Measurements from ENCODE around the gene TANC1. TPM values are rescaled to one million over a fixed set of nuclear protein-coding genes. Genes with fewer than 3 reads are reported as not detected.

Gene TANC1
- total RNA-seq, 1 donor from 2014 or later = 20.1 TPM

GRCh38 chr2:159110784-159111183 is 142.3 kb downstream of the TANC1 start:
- no peak for DNase-seq (ENCODE audit: low read depth)

- no peak for DNase-seq (ENCODE audit: low read depth)
These were observed 143.0 kb downstream of the TANC1 start for GRCh38 chr2:159111346-159111927.

DNA sequence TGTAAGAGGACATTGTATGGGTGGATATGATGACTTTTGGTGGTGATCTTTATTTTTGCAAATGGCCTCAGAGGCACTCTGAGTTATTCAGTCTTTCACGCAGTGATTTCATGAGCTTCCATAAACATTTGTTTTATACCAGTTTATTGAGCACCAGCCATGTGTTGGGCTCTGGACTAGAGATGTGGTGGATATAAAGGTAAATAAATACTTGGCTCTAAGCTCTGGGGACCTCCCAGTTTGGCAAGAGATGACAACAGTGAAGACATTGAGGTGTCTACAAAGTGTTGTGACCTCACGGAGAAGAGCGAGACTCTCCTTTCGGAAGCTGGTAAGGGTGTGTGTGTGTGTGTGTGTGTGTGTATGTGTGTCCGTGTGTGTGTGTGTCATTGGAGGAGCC is 146.4 kb downstream of the TANC1 start:
- DNase-seq (ENCODE audit: low read depth) = no peak

DNA sequence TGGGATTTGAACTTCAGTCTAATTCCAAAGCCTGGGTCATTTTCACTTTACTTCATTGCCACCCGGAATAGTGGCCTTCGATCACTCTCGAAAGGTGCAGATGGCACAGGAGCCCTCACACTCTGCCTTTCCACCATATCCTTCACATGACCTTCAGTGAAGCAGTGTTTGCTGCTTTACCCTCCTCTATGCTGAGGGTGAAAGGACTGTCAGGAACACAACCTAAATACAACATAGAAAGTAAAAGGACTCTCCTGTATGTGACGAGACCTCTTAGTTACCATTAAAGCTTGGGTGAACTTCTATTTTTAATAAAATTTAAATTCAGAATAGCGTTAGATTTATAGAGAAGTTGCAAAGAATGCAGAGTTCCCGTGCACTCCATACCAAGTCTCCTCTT is 148.5 kb downstream of the TANC1 start:
- no peak for DNase-seq (ENCODE audit: low read depth)

DNA sequence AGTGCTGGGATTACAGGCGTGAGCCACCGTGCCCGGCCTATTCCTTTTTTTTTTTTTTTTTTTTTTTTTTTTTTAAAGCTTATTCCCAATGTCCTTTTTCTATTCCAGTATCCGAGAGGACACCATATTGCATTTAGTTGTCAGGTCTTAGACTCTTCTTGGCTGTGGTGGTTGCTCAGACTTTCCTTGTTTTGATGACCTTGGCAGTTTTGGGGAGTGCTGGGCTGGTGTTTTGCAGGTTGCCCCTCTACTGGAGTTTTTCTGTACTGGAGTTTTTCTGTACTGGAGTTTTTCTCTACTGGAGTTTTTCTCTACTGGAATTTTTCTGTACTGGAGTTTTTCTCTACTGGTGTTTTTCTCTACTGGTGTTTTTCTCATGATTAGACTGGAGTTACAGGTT is 149.2 kb downstream of the TANC1 start:
- no peak for DNase-seq (ENCODE audit: low read depth)

DNA sequence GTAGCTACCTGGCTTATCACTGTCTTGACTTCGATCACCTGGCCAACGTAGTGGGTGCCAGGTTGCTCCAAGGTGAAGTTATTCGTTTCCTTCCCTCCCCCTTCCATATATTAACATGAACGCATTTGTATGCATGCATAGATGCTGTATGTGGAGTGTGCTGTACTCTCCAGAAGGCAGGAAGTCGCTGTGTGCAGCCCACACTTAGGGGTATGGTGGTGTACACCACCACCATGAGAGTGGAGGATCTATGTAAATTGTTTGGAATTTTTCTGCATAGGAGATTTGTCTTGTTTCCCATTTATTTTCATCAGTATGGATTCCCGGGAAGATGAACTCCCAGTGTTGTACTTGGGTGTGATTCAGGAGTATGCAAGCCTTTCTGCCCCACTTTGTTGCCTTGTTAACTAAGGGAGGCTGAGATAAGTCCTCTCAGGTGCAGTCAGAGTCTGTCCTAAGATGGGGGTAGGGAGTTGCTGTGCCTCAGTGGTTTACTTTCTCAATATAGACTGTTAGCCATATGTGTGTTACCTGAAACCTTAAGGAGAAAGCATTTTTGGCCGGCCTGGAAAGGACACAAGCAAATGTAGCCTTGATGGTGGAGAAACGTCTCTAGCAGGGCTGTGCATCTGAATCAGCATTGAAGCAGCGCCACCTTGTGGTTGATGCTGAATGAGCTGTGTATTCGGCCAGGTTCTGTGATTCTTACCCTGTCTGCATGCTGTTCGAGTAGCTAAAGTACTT is 149.8 kb downstream of the TANC1 start:
- peak; percentile 91 for DNase-seq (ENCODE audit: low read depth)

DNA sequence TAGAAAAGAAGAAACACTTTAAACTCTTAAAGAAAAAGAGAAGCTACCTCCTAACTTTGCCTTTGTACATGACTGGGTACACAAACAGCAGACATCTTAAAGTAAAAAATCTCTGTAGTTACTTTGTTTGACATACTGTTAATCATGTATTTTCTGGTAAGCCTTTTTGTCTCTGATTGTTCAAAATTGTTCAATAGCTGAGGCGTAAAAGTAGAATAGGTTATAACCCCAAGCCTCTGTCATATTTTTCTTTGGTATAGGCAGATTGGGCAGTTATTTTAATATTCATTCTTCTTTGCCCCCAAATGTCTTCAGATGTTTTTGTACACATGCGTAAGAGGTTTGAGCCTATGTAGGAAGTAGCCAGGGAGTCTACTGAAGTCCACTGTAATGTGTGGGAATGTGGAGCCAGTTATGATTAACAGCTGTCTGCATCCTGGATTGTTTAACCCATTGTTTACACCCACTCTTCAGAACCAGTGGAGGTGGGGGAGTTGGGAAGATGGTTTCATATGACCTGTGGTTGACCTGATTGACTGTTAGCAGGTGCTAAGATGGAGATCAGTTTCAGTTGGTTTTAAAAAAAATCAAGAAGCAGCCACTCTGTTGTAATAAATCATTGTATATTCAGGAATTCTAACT is 150.5 kb downstream of the TANC1 start:
- DNase-seq (ENCODE audit: low read depth) = peak; percentile 65

GRCh38 chr2:159119652-159120257 is 151.3 kb downstream of the TANC1 start:
- DNase-seq (ENCODE audit: low read depth) = peak; percentile 59

DNA sequence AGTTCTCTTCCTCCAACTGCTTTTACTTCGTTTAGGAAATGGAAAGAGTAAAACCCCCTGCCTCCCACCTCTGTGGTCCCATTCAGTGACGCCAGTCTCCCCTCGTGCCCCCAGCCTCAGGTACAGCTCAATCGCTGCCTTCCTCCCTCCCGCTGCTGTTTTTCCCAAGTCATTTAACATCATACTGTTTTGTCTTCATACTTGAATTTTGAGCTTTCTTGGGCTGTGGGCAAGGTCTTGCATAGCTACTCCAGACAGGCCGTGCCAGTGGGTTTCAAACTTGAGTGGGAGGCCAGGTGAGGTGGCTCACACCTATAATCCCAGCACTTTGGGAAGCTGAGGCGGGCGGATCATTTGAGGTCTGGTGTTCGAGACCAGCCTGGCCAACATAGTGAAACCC is 155.3 kb downstream of the TANC1 start:
- no peak for DNase-seq (ENCODE audit: low read depth)

DNA sequence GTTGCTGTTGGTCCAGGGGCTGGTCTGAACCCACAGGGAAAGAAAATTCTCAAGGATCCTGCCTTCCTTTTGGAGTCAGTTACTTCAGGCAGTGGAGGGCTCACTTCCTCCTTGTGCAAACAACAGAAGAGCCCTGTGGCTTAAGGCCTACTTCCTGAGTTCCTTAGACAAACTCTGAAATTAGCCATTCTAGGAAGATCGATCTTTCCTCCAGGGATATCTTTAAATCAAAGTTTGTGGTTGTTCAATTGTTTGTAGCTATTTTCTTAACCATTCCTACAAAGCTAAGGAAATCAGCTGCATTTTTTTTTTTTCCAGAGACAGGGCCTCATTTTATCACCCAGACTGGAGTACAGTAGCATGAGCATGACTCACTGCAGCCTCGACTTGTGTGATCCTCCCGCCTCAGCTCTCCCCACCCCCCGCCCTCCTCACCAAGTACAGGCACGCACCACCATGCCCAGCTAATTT is 156.0 kb downstream of the TANC1 start:
- DNase-seq (ENCODE audit: low read depth) = peak; percentile 76

GRCh38 chr2:159124931-159125467 is 156.6 kb downstream of the TANC1 start:
- no peak for DNase-seq (ENCODE audit: low read depth)

GRCh38 chr2:159125858-159126257 is 157.4 kb downstream of the TANC1 start:
- no peak for DNase-seq (ENCODE audit: low read depth)

- no peak for DNase-seq (ENCODE audit: low read depth)
These were observed 158.1 kb downstream of the TANC1 start for GRCh38 chr2:159126432-159127022.

GRCh38 chr2:159128191-159128590 is 159.8 kb downstream of the TANC1 start:
- DNase-seq (ENCODE audit: low read depth) = no peak

- DNase-seq (ENCODE audit: low read depth) = no peak
These were observed 160.8 kb downstream of the TANC1 start for GRCh38 chr2:159129269-159129668.

DNA sequence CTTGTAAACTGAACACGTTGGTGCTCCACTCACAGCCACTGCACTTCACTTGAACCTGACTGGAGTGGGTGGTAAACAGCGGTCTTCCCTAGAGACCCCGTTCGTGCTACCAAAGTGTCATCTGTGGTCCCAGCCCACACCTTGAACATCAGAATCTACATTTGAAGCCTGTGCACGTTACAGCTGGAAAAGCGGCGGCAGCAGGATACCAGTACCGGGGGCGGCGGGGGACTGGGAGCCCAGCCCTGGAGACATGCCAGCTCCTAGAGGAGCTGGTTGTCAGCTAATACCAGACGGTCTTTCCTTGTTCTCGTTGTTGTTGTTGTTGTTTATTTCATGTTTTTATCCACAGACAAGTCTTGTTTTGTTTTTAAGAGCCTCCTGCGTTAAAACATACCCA is 161.4 kb downstream of the TANC1 start:
- DNase-seq (ENCODE audit: low read depth) = no peak

DNA sequence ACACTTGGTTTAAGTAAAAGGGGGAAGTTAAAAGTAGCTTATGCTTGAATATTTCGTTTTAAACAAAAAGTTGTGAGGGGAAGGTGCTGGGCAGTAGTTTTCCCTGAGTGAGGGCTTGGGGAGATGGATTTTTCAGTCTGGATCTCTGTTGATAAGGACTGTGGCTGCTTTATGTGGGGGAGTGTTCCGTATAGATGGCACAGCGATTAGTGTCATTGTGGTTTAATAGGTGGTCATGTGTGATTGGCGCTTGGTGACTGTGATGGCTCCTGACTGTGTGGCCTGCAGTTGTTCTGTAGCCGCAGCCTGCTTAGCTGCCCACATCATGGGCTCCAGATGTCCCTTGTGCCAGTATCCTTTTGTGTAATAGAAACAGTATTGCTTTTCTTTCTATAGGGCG is 161.9 kb downstream of the TANC1 start:
- no peak for DNase-seq (ENCODE audit: low read depth)

DNA sequence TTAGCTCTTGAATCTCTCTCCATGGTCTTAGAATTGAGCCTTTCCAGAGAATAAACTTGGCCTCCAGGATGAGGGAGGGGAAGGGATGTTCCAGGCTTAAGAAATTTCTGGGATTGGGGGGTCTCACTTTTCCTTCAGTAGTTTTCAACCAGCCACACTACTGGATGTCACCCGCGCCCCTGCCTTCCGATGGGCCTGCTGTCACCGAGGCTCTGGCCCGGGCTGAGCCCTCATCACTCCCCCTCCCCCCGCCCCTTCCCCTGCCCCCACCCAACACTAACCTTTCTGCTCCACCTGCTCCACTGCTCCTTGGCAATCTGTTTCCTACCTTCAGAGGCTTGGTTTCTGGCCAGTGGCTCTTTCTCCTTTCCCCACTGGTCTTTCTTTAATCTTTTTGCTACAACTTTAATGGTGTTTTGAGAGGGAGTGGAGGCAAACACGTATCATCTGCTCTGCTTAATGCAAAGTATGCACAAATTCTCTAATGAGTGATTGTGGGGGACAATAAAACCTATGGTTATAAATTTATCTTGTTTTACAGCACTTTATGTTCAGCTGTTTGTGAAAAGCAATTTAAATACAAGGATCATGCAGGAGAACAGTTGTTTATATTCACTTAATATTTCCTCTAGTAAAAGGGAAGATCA is 162.9 kb downstream of the TANC1 start:
- no peak for DNase-seq (ENCODE audit: low read depth)

- no peak for DNase-seq (ENCODE audit: low read depth)
These were observed 163.5 kb downstream of the TANC1 start for GRCh38 chr2:159131914-159132281.

DNA sequence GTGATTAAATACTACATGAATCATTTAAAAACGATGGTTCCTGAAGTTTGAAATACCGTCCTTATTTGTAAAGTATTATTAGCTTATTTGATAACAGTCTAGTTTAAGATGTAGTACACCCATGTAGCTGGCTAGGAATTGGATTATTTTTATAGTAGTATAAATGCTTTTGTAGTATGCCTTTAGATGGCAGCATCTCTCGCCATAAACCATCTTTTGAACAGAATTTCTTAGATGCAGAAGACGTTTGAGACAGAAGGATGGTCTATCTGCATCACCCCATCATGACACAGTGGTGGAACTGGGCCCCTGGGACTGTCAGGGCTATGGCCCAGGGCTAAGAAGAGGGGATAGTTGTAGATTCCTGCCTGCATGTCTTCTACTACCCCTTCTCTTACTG is 165.4 kb downstream of the TANC1 start:
- DNase-seq (ENCODE audit: low read depth) = no peak

- peak; percentile 53 for DNase-seq (ENCODE audit: low read depth)
These were observed 166.5 kb downstream of the TANC1 start for GRCh38 chr2:159134979-159135378.
